Lung (tissue), 12 donors: ENCODE measurements around the gene BMERB1. TPM values are rescaled to one million over a fixed set of nuclear protein-coding genes. Genes with fewer than 3 reads are reported as not detected.

Experiments
- ATAC-seq: fragments of 200-7000 bp; cut with Tn5 transposase; one replicate; pipeline ENCODE4 v1.9.1; 2020; ENCODE audit warnings: moderate number of reproducible peaks; ENCODE audit not compliant: insufficient read depth, low FRiP score
- DNase-seq, 3 donors: peaks; one replicate each; pipeline ENCODE4 v3.0.0-alpha.2; 2013 to 2017
- H3K27ac ChIP-seq, 2 donors: one replicate each; pipeline ENCODE4 v1.5.1; 2013; ENCODE audit warnings: mild to moderate bottlenecking in 2 of 2, moderate library complexity in 2 of 2, control low read depth in 1 of 2, inconsistent platforms in 1 of 2, low read depth in 1 of 2, low read length in 1 of 2
- H3K27me3 ChIP-seq, 3 donors: one replicate each; pipeline ENCODE4 v1.5.1; 2013; ENCODE audit warnings: low read length in 2 of 3; ENCODE audit not compliant: control insufficient read depth in 3 of 3, insufficient read depth in 3 of 3
- H3K36me3 ChIP-seq, 4 donors: one replicate each; pipeline ENCODE4 v1.5.1; 2013; ENCODE audit warnings: low read length in 4 of 4, mild to moderate bottlenecking in 1 of 4, moderate library complexity in 1 of 4; ENCODE audit not compliant: control insufficient read depth in 4 of 4, insufficient read depth in 4 of 4
- H3K4me1 ChIP-seq, 5 donors: one replicate each; pipeline ENCODE4 v1.5.1; 2013; ENCODE audit warnings: low read length in 5 of 5, mild to moderate bottlenecking in 2 of 5, moderate library complexity in 1 of 5; ENCODE audit not compliant: control insufficient read depth in 5 of 5, insufficient read depth in 5 of 5
- H3K4me3 ChIP-seq: one replicate; pipeline ENCODE4 v1.5.1; 2013; ENCODE audit warnings: mild to moderate bottlenecking, control low read depth, moderate library complexity
- H3K9ac ChIP-seq, 2 donors: one replicate each; pipeline ENCODE4 v1.5.1; 2013; ENCODE audit warnings: low read length in 2 of 2, control low read depth in 1 of 2; ENCODE audit not compliant: insufficient read depth in 1 of 2
- H3K9me3 ChIP-seq, 4 donors: one replicate each; pipeline ENCODE4 v1.5.1; 2013; ENCODE audit warnings: low read length in 3 of 4, mild to moderate bottlenecking in 1 of 4, moderate library complexity in 1 of 4; ENCODE audit not compliant: control insufficient read depth in 4 of 4, insufficient read depth in 3 of 4
- WGBS, 2 donors: extraction: QIAGEN DNeasy Blood & Tissue Kit; methylation state at CpG; one replicate each; pipeline ENCODE4 v1.1.7; 2013; 5-methylcytosine and 5-hydroxymethylcytosine counted together
- polyA plus RNA-seq, 2 donors: library from polyadenylated mRNA; stranded (reverse); fragments of 200-250 nt; gene quantifications; one replicate each; pipeline ENCODE4 v1.2.1, GENCODE V29; 2013
- total RNA-seq, 2 donors: library from RNA; depleted of rRNA in 1 of 2; stranded (reverse); fragments of >200 nt in 1 of 2; gene quantifications; one replicate each; pipeline ENCODE4 v1.2.1, GENCODE V29; 2014 to 2021
- TF ChIP-seq, protein P1 (sequence below): IDR thresholded peaks from 2 replicates; pipeline ENCODE4 v1.5.1; 2012; ENCODE audit warnings: mild to moderate bottlenecking; ENCODE audit errors: control extremely low read depth, extremely low read depth
- donor health status: control.
- donor health status: control.
- donor health status: Bipolar disorder and iron deficiency.
- donor health status: healthy.
- donor health status: DM: yes; HTN: yes; CAD: no.

BMERB1 gene
- total and polyA plus RNA-seq, 4 donors = 5.6 to 17.5 (median 7.9) TPM

DNA sequence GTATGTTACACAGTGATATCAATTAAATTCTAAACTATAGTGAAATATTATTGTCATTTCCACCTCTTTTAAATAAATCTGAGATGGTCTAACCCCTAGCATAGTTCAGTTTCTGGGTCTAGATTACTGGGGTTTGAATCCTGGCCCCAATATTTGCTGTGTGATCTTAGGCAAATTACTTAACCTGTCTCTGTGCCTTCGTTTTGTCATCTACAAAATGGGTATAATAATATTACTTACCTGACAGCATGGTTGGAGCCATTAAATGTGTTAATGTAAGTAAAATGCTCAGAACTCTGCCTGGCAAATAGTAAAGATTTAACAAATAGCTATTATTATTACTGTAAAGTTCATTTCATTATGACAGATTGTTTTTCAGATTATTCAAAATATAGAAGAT is 52.3 kb downstream of the BMERB1 start:
- Histone ChIP-seq H3K9ac (no peak overlapping the region), H3K36me3 (peaks cover 0 to 3% (median 0%) of the 10 kb centered on the region in 4 donors), H3K27ac (no peak overlapping the region), H3K4me1 (peaks cover 0 to 12% (median 0%) of the 10 kb centered on the region in 5 donors), H3K9me3 (no peaks in the 10 kb centered on the region), H3K27me3 (no peaks in the 10 kb centered on the region), H3K4me3 (no peak overlapping the region)
- no peak for ATAC-seq
- DNase-seq = no peak
- WGBS, 2 donors = 74 to 91% methylated on average over 1 of the region's 1 CpG
- TF ChIP-seq, protein P1, sequence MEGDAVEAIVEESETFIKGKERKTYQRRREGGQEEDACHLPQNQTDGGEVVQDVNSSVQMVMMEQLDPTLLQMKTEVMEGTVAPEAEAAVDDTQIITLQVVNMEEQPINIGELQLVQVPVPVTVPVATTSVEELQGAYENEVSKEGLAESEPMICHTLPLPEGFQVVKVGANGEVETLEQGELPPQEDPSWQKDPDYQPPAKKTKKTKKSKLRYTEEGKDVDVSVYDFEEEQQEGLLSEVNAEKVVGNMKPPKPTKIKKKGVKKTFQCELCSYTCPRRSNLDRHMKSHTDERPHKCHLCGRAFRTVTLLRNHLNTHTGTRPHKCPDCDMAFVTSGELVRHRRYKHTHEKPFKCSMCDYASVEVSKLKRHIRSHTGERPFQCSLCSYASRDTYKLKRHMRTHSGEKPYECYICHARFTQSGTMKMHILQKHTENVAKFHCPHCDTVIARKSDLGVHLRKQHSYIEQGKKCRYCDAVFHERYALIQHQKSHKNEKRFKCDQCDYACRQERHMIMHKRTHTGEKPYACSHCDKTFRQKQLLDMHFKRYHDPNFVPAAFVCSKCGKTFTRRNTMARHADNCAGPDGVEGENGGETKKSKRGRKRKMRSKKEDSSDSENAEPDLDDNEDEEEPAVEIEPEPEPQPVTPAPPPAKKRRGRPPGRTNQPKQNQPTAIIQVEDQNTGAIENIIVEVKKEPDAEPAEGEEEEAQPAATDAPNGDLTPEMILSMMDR = no peak

DNA sequence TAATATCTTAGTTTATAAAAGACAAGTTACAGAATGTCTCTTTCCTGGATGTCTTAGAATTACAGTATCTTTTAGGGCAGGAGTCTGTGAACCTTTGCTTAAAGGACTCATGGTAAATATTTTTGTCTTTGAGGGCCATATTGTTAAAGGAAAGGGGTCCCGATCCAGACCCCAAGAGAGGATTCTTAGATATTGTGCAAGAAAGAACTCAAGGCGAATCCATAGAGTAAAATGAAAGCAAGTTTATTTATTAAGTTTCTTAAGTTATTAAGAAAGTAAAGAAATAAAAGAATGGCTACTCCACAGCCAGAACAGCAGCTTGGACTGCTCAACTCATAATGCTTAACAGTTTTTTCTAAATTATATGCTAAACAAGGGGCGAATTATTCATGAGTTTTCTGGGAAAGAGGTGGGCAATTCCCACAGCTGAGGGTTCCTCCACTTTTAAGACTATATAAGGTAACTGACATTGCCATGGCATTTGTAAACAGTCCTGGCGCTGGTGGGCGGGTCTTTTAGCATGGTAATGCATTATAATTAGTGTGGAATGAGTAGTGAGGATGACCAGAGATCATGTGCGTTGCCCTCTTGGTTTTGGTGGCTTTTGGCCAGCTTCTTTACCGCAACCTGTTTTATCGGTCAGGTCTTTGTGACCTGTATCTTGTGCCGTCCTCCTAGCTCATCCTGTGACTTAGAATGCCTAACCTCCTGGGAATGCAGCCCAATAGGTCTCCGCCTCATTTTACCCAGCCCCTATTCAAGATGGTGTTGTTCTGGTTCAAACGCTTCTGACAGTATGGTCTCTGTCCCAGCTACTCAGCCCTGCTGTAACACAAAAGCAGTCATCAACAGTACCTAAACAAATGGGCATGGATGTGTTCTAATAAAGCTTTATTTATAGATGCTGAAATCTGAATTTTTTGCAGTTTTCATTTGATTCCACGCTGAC is 53.2 kb downstream of the BMERB1 start:
- Histone ChIP-seq H3K27me3 (no peaks in the 10 kb centered on the region), H3K4me1 (peaks cover 0 to 9% (median 0%) of the 10 kb centered on the region in 5 donors), H3K9me3 (no peaks in the 10 kb centered on the region), H3K36me3 (peaks cover 0 to 3% (median 0%) of the 10 kb centered on the region in 4 donors), H3K4me3 (no peak overlapping the region), H3K9ac (no peak overlapping the region), H3K27ac (no peak overlapping the region)
- WGBS, 2 donors = 91 to 92% methylated on average over 12 of the region's 12 CpGs
- ATAC-seq (no peak), DNase-seq (no peak)
- TF ChIP-seq, protein P1 = no peak

DNA sequence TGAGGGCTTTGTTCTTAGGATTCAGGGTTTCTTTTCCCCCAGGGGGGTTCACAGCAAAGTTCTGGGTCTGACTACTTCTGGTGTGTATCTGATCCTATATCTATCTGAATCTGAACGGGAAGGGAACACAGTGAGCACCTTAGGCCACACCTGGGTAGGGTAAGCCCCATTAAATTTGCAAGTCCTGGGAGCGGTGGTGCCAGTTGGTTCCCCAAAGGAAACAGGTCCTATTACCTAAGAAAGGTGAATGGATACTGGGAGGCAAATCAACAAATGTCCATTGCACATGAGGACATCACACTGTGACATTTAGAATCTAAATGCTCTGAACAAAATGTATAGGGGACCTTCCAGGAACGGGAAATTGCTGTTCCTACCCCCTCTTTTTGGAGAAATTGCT is 54.6 kb downstream of the BMERB1 start:
- TF ChIP-seq, protein P1 = no peak
- no peaks in the 10 kb centered on the region for H3K9me3 ChIP-seq
- H3K4me1 ChIP-seq = peaks cover 0 to 9% (median 0%) of the 10 kb centered on the region in 5 donors
- no peak for DNase-seq
- no peak for ATAC-seq
- no peak overlapping the region for H3K4me3 ChIP-seq
- H3K36me3 ChIP-seq = peaks cover 0 to 2% (median 0%) of the 10 kb centered on the region in 4 donors
- WGBS, 2 donors = 85 to 96% methylated on average over 3 of the region's 3 CpGs
- H3K27ac ChIP-seq = peak overlapping the region in 1 of 2 donors; percentile 39
- no peak overlapping the region for H3K9ac ChIP-seq
- H3K27me3 ChIP-seq = no peaks in the 10 kb centered on the region
